Type B pancreatic cell (in vitro differentiated cells): ENCODE data around the gene CAMTA1. TPM values are rescaled to one million over a fixed set of nuclear protein-coding genes. Genes with fewer than 3 reads are reported as not detected.
"Not testable (repeated sequence)": the region's sequence is repeated elsewhere in the genome, so short reads cannot be mapped to it uniquely, and the experiment has no call there.

Experiments used
- DNase-seq: peaks from one replicate; pipeline ENCODE4 v3.0.0; 2021; ENCODE audit warnings: mixed read lengths; ENCODE audit not compliant: unreplicated experiment; ENCODE audit errors: extremely low spot score
- H3K27ac Mint-ChIP-seq: 2 replicates; pipeline ENCODE4 v1.8.0; 2021; ENCODE audit warnings: mild to moderate bottlenecking, mixed read lengths
- H3K27me3 Mint-ChIP-seq: 2 replicates; pipeline ENCODE4 v1.8.0; 2021; ENCODE audit warnings: mixed read lengths
- H3K36me3 Mint-ChIP-seq: 2 replicates; pipeline ENCODE4 v1.8.0; 2021; ENCODE audit warnings: mixed read lengths
- H3K4me1 Mint-ChIP-seq: one replicate; pipeline ENCODE4 v1.8.0; 2021; ENCODE audit warnings: mixed read lengths; ENCODE audit not compliant: unreplicated experiment
- H3K4me3 Mint-ChIP-seq: 2 replicates; pipeline ENCODE4 v1.8.0; 2021; ENCODE audit warnings: mild to moderate bottlenecking, mixed read lengths
- H3K9me3 Mint-ChIP-seq: 2 replicates; pipeline ENCODE4 v1.8.0; 2021; ENCODE audit warnings: mixed read lengths
- total RNA-seq: library from RNA; stranded (reverse); gene quantifications from 2 replicates; pipeline ENCODE4 v1.2.1, GENCODE V29; 2021; ENCODE audit warnings: low replicate concordance
- TF ChIP-seq, protein P1 (sequence below): fragments of 200-600 bp; sonication (generic); conservative IDR thresholded peaks from 2 replicates; pipeline ENCODE4 v1.5.0; 2021; ENCODE audit warnings: antibody characterized with exemption, mild to moderate bottlenecking

Gene CAMTA1
- total RNA-seq, 1 donor from 2014 or later: 82.5 TPM

DNA sequence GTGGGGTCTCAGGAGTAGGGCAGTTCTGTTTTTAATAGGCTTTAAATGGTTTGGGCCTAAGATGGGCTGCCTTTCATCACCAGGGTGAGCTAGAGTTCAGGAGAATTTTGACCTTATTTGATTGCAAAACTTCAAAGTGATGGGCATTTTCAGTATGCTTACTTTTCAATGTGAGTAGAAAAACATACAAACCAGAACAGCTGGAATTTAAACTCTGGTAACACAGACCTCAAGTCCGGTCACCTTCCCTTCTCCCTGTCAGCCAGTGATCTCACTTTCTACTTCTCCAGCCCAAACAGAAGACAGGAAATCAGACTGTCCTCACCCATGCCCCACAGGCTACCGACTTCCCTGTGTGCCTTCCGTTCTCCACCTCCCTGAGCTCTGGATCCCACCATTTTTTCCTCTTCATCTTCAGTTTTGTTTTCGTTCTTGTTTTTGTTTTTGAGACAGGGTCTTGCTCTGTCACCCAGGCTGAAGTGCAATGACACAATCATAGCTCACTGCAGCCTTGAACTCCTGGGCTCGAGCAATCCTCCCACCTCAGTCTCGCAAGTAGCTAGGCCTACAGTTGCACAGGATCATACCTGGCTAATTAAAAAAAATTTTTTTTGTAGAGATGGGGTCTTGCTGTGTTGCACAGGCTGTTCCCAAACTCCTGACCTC lies 374.0 kb downstream of the CAMTA1 start:
- Mint-ChIP-seq H3K27me3 (peaks cover 12% of the 10 kb centered on the region), H3K4me3 (no peak overlapping the region), H3K9me3 (peaks cover 7% of the 10 kb centered on the region), H3K27ac (no peak overlapping the region), H3K36me3 (no peaks in the 10 kb centered on the region), H3K4me1 (no peaks in the 10 kb centered on the region)
- TF ChIP-seq, protein P1, sequence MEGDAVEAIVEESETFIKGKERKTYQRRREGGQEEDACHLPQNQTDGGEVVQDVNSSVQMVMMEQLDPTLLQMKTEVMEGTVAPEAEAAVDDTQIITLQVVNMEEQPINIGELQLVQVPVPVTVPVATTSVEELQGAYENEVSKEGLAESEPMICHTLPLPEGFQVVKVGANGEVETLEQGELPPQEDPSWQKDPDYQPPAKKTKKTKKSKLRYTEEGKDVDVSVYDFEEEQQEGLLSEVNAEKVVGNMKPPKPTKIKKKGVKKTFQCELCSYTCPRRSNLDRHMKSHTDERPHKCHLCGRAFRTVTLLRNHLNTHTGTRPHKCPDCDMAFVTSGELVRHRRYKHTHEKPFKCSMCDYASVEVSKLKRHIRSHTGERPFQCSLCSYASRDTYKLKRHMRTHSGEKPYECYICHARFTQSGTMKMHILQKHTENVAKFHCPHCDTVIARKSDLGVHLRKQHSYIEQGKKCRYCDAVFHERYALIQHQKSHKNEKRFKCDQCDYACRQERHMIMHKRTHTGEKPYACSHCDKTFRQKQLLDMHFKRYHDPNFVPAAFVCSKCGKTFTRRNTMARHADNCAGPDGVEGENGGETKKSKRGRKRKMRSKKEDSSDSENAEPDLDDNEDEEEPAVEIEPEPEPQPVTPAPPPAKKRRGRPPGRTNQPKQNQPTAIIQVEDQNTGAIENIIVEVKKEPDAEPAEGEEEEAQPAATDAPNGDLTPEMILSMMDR: no peak
- no peak for DNase-seq

- H3K27me3 Mint-ChIP-seq: peaks cover 28% of the 10 kb centered on the region
- H3K9me3 Mint-ChIP-seq, H3K27ac Mint-ChIP-seq, DNase-seq, H3K4me1 Mint-ChIP-seq, H3K4me3 Mint-ChIP-seq, H3K36me3 Mint-ChIP-seq: not testable (repeated sequence)
These were observed 383.3 kb downstream of the CAMTA1 start for GRCh38 chr1:7168554-7168953.

- TF ChIP-seq, protein P1: no peak
- peaks cover 26% of the 10 kb centered on the region for H3K27me3 Mint-ChIP-seq
- no peaks in the 10 kb centered on the region for H3K9me3 Mint-ChIP-seq
- no peaks in the 10 kb centered on the region for H3K36me3 Mint-ChIP-seq
- no peak for DNase-seq
- H3K4me1 Mint-ChIP-seq: no peaks in the 10 kb centered on the region
- H3K27ac Mint-ChIP-seq: no peak overlapping the region
- no peak overlapping the region for H3K4me3 Mint-ChIP-seq
These were observed 385.9 kb downstream of the CAMTA1 start for GRCh38 chr1:7171168-7171567.

DNA sequence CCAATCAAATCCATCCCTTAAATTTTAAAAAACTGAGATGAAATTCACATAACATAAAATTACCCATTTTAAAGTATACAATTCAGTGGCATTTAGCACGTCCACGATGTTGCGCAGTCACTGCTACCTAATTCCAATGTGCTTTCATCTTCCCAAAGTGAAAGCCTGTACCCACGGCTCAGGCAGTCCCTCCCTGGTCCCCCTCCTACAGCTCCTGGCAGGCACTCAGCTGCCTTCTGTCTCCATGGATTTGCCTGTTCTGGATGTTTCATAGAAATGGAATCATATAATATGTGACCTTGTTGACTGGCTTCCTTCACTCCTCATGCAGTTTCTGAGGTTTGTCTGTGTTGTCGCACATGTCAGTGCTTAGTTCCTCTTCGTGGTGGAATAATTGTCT lies 386.3 kb downstream of the CAMTA1 start:
- Mint-ChIP-seq H3K27me3 (peaks cover 26% of the 10 kb centered on the region), H3K4me3 (no peak overlapping the region)

GRCh38 chr1:7172804-7173203 lies 387.6 kb downstream of the CAMTA1 start:
- no peak overlapping the region for H3K4me3 Mint-ChIP-seq
- H3K27ac Mint-ChIP-seq: no peak overlapping the region
- H3K27me3 Mint-ChIP-seq: peaks cover 24% of the 10 kb centered on the region
- no peaks in the 10 kb centered on the region for H3K36me3 Mint-ChIP-seq
- H3K4me1 Mint-ChIP-seq: no peaks in the 10 kb centered on the region
- no peak for DNase-seq
- peaks cover under 1% of the 10 kb centered on the region for H3K9me3 Mint-ChIP-seq
- TF ChIP-seq, protein P1: no peak

More for the DNA sequence above, 386.3 kb downstream of the CAMTA1 start:
- DNase-seq: no peak
- Mint-ChIP-seq H3K4me1 (no peaks in the 10 kb centered on the region), H3K9me3 (no peaks in the 10 kb centered on the region), H3K27ac (no peak overlapping the region), H3K36me3 (no peaks in the 10 kb centered on the region)
- TF ChIP-seq, protein P1: no peak

DNA sequence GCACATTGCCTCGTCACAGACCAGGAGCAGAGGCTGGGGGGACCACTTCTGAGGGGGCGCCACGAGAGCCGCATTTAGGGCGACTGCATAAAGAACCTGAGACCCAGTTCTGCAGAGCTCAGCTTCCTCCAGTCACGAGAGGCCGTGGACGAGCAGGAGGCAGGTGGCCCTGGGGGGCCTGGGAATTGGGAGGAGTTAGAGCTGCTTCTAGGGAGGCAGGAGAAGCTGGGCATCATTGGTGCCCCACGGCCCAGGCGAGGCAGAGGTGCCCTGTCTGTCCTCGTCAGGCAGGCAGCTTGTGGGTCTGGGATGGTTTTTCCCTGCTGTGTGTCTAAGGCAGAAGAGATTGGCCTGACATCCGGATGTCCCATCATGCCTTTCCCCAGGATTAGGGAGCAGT lies 389.3 kb downstream of the CAMTA1 start:
- Mint-ChIP-seq H3K4me3 (no peak overlapping the region), H3K4me1 (no peaks in the 10 kb centered on the region), H3K36me3 (no peaks in the 10 kb centered on the region), H3K27me3 (peaks cover 21% of the 10 kb centered on the region), H3K9me3 (peaks cover 6% of the 10 kb centered on the region), H3K27ac (no peak overlapping the region)
- DNase-seq: no peak
- TF ChIP-seq, protein P1: no peak
